AG10803 (cell line): Measurements from ENCODE around the gene UBXN10.

Source experiments
- DNase-seq: peaks from one replicate; pipeline ENCODE4 v3.0.0; 2010; ENCODE audit warnings: low read depth
- H3K4me3 ChIP-seq: 2 replicates; pipeline ENCODE4 v1.5.1; 2011; ENCODE audit warnings: mild to moderate bottlenecking, low read length, control low read depth
- CTCF ChIP-seq: conservative IDR thresholded peaks from 2 replicates; pipeline ENCODE4 v1.5.1; 2011; ENCODE audit warnings: mild to moderate bottlenecking, low read length, control low read depth, inconsistent platforms

Gene UBXN10

DNA sequence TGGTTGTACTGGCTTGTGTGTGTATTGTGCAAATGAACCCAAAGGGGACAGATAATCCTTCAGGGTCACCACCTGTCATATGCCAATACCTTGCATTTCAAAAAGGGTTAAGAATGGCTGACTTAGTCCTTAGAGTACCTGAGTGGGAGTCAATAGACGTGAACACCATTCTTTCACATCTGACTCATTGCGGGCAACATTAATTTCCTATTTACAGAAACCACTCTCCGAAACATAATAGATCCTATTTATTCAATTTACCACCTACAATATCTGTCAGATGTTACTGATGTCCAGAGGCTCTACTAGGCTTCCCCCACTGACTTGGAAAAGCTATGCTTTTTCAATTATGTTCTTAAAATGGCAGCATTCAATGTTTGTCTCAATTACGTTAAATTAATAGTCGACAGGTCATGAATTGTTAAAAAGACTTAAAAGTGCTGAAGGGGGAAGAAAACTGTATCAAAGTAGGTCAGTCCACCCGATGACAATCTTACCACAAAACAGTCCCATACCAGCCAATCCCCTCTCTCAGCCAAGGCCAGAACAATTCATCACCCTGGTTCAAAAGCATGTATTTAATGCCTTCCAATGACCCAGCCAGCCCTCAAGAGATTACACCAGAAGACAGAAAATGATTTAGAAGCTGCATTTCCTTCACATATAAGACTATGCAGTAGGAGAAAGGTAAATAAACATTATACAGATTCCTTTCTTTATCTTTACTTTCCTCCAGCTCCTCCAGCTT, 49.1 kb downstream of the UBXN10 start:
- DNase-seq = no peak
- H3K4me3 ChIP-seq = no peak overlapping the region
- no peak for TF ChIP-seq CTCF

- DNase-seq = no peak
- TF ChIP-seq CTCF = no peak
- no peak overlapping the region for H3K4me3 ChIP-seq
These were observed 51.8 kb downstream of the UBXN10 start for GRCh38 chr1:20237646-20238045.

DNA sequence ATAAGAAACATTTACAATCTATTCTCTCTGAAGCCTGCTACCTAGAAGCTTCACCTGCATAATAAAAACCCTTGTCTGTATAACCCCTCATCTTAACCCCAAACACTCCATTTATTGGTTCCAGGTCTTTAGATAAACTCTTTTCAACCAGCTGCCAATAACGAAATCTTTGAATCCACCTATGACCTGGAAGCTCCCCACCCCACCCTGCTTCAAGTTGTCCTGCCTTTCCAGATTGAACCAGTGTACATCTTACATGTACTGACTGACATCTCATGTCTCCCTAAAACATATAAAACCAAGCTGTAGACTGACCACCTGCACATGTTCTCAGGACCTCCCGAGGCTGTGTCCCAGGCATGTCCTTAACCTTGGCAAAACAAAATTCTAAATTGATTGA, 54.1 kb downstream of the UBXN10 start:
- no peak for DNase-seq
- H3K4me3 ChIP-seq = no peak overlapping the region

GRCh38 chr1:20242890-20243479, 57.1 kb downstream of the UBXN10 start:
- DNase-seq = no peak
- no peak overlapping the region for H3K4me3 ChIP-seq
- no peak for TF ChIP-seq CTCF

More for the DNA sequence above, 54.1 kb downstream of the UBXN10 start:
- no peak for TF ChIP-seq CTCF
